IgD-negative memory B cell (primary cell): ENCODE measurements around the gene TMTC1. TPM values are rescaled to one million over a fixed set of nuclear protein-coding genes. Genes with fewer than 3 reads are reported as not detected.

Experiments
- H3K27ac Mint-ChIP-seq, 3 donors: one replicate each; pipeline ENCODE4 v1.8.0; 2020 to 2022; ENCODE audit warnings: mild to moderate bottlenecking in 3 of 3, mixed read lengths in 3 of 3, moderate library complexity in 1 of 3
- H3K27me3 Mint-ChIP-seq: one replicate; pipeline ENCODE4 v1.8.0; 2021; ENCODE audit warnings: mixed read lengths
- H3K36me3 Mint-ChIP-seq: one replicate; pipeline ENCODE4 v1.8.0; 2020; ENCODE audit warnings: mild to moderate bottlenecking, mixed read lengths
- H3K4me1 Mint-ChIP-seq, 3 donors: one replicate each; pipeline ENCODE4 v1.8.0; 2020 to 2022; ENCODE audit warnings: mixed read lengths in 3 of 3, mild to moderate bottlenecking in 1 of 3
- H3K4me3 Mint-ChIP-seq, 4 donors: one replicate each; pipeline ENCODE4 v1.8.0; 2020 to 2022; ENCODE audit warnings: mild to moderate bottlenecking in 4 of 4, mixed read lengths in 4 of 4, moderate library complexity in 3 of 4
- H3K9me3 Mint-ChIP-seq, 3 donors: one replicate each; pipeline ENCODE4 v1.8.0; 2020 to 2021; ENCODE audit warnings: mixed read lengths in 3 of 3, mild to moderate bottlenecking in 1 of 3
- polyA plus RNA-seq: library from polyadenylated mRNA; unstranded; fragments of 300-500 nt; fragmentation: Illumina TruSeq; gene quantifications from one replicate; pipeline ENCODE4 v1.2.3, GENCODE V29; 2021

Gene TMTC1
- polyA plus RNA-seq, 1 donor from 2014 or later: not detected

DNA sequence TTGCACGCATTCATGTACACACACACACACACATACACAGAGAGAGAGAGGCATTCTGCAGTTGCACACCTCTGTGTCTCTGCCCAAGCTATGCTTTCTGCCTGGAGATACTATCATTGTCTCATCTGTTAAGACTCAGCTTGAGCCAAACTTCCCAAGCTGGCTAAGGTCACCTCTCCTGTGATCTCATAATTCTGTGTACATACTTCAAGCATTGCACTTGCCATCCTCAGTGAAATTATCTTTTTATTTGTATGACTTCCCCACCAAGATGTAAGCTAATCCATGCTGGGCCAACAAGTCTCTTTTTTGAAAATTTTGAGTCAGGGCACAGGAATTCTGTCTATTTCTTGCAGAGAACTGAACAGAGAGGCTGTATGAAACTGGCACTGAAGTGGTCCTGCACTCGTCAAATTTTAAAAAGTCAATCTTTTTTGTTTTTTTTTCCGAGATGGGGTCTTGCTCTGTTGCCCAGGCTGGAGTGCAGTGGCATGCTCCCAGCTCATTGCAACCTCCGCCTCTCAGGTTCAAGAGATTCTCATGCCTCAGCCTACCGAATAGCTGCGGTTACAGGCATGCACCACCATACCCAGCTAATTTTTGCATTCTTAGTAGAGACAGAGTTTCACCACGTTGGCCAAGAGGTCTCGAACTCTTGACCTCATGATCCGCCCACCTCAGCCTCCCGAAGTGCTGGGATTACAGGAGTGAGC is 44.3 kb downstream of the TMTC1 start:
- Mint-ChIP-seq H3K4me3 (no peak overlapping the region), H3K36me3 (no peaks in the 10 kb centered on the region), H3K9me3 (peaks cover 0 to 2% (median 0%) of the 10 kb centered on the region in 3 donors), H3K27me3 (no peaks in the 10 kb centered on the region), H3K4me1 (no peaks in the 10 kb centered on the region), H3K27ac (no peak overlapping the region)

DNA sequence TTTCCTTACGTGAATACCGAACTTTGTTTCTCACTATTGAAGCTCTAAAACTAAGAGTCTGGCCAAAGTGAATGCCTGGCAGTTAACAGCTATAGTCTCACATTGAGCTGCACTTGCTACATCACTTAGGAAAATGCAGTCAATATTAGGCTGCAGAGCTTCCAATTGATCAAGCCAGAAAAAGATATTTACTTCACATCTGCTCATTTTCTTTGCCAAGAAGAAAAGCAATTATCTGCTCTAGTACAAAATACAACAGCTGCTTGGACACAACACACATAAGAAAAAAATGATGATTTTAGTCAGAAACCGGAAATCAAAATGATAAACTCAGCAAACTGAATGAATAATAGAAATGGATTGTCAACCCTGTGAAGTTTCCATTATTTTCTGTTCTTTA is 45.4 kb downstream of the TMTC1 start:
- H3K27me3 Mint-ChIP-seq: no peaks in the 10 kb centered on the region
- peaks cover 0 to 2% (median 0%) of the 10 kb centered on the region in 3 donors for H3K9me3 Mint-ChIP-seq
- H3K36me3 Mint-ChIP-seq: no peaks in the 10 kb centered on the region
- no peak overlapping the region for H3K4me3 Mint-ChIP-seq
- H3K27ac Mint-ChIP-seq: no peak overlapping the region
- H3K4me1 Mint-ChIP-seq: no peaks in the 10 kb centered on the region

DNA sequence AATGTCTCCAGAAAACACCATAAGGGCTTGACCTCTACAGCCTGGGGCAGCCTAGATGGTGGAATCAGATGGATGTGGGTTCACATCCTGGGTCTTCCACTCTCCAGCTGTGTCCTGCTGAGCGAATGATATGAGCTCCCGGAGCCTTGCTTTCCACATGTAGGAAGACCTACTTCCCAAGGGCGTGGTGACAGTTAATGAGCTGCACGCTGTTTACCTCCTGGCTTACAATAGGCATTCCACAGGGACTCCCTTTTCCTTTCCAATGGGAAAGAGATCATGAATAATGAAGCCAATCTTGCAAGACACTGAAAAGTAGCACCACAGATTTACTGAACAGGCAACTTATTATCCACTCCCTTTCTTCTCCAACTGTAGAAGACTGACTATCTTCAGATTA is 46.1 kb downstream of the TMTC1 start:
- Mint-ChIP-seq H3K36me3 (no peaks in the 10 kb centered on the region), H3K9me3 (peaks cover 0 to 2% (median 0%) of the 10 kb centered on the region in 3 donors), H3K27ac (no peak overlapping the region), H3K27me3 (no peaks in the 10 kb centered on the region), H3K4me1 (no peaks in the 10 kb centered on the region), H3K4me3 (no peak overlapping the region)

DNA sequence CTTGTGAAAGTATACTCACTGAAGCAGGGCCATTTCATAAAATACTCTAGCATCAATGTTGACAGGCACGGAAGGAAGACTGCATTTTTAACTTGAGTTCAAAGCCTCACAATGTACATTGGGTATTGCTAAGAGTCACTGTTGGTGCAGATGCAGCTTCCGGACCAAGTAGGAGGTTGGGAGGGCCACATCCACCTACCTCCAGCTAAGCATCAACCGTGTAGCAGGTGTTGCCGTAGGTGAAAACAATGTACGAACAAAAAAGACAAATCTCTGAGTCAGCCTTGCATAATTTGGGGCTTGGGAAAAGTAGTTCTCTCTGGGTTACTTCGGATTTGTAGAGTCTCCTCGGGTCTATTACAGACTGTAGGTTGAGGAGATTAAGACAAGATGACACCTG is 48.1 kb downstream of the TMTC1 start:
- Mint-ChIP-seq H3K27me3 (no peaks in the 10 kb centered on the region), H3K27ac (no peak overlapping the region), H3K4me1 (no peaks in the 10 kb centered on the region), H3K4me3 (no peak overlapping the region), H3K36me3 (no peaks in the 10 kb centered on the region), H3K9me3 (peaks cover 0 to 2% (median 2%) of the 10 kb centered on the region in 3 donors)

DNA sequence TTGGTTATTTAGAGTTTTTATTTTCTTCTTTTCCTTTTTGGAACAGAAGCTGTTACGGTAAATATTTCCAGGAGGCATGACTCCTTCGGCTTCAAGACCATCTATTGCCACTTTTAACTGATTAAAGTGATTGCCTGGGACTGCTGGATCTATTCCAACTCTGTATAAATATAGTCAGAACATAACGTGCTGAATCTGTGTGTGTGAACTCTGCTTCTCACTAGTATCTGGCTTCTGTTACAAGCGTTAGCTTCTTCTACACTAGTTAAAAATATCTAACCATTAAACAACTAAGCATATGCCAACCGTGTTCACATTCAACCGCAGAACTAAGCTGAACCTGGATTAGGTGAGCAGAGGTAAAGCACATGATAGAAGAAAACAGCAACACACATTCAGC is 49.0 kb downstream of the TMTC1 start:
- Mint-ChIP-seq H3K4me1 (no peaks in the 10 kb centered on the region), H3K9me3 (peaks cover 0 to 2% (median 2%) of the 10 kb centered on the region in 3 donors), H3K27ac (no peak overlapping the region), H3K36me3 (no peaks in the 10 kb centered on the region), H3K27me3 (no peaks in the 10 kb centered on the region), H3K4me3 (no peak overlapping the region)

DNA sequence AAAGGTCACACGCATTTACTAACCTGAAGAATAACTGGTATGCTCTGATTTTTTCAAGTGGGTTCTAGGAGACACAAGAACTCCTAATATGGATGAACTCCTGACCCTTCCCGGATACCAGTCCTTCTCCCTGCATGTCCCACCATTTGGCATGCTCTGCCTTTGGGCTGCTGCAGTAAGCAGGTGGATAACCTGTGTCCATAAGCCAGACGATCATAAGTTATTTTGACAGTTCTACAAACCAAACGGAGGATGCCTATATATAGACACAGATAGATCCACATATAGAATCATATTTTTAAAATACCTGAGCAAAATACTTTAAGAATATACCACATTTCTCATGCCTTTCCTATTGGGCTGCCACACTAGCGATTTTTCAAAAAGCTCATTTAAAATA is 49.4 kb downstream of the TMTC1 start:
- no peak overlapping the region for H3K4me3 Mint-ChIP-seq
- H3K36me3 Mint-ChIP-seq: no peaks in the 10 kb centered on the region
- peaks cover 0 to 2% (median 2%) of the 10 kb centered on the region in 3 donors for H3K9me3 Mint-ChIP-seq
- no peak overlapping the region for H3K27ac Mint-ChIP-seq
- H3K4me1 Mint-ChIP-seq: no peaks in the 10 kb centered on the region
- no peaks in the 10 kb centered on the region for H3K27me3 Mint-ChIP-seq

DNA sequence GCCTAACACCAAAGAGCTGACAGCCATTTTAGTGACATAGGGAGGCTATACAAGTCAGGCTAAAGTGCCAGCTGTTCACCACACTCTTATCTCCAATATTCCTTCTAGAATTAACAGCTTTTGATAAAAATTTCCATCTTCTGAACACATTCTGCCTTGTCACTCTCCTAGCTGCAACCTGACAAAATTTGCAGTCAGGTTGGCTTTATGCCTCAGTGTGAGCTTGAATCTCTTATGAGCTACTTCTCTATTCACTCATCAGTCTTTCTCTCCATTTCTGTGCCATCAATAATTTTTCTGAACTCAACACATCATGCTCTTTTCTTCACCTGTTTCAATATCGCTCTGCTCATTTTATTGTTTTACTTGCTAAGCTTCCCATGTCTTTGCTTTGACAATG is 50.2 kb downstream of the TMTC1 start:
- Mint-ChIP-seq H3K9me3 (peaks cover 0 to 2% (median 2%) of the 10 kb centered on the region in 3 donors), H3K4me1 (no peaks in the 10 kb centered on the region), H3K27me3 (no peaks in the 10 kb centered on the region), H3K36me3 (no peaks in the 10 kb centered on the region), H3K27ac (no peak overlapping the region), H3K4me3 (no peak overlapping the region)

DNA sequence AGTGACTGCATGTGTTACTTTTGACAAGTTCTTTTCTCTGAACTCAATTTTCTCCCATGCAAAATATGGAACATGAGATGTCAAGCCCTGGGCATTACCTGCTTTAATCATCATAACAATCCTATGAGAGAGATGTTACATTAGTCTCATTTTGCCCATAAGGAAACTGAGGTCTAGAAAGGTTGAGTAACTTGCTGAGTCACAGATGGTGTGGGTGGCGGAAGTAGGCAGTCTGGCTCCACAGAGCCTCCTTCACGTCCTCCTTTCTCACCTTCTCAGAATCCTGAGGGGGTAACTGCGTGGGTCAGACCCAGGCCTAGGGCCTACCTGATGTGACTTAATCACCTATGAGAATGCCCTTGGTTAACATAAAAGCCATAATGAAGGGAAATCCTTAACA is 50.7 kb downstream of the TMTC1 start:
- H3K4me1 Mint-ChIP-seq: no peaks in the 10 kb centered on the region
- no peak overlapping the region for H3K27ac Mint-ChIP-seq
- H3K4me3 Mint-ChIP-seq: no peak overlapping the region
- no peaks in the 10 kb centered on the region for H3K27me3 Mint-ChIP-seq
- peaks cover 0 to 2% (median 2%) of the 10 kb centered on the region in 3 donors for H3K9me3 Mint-ChIP-seq
- no peaks in the 10 kb centered on the region for H3K36me3 Mint-ChIP-seq

DNA sequence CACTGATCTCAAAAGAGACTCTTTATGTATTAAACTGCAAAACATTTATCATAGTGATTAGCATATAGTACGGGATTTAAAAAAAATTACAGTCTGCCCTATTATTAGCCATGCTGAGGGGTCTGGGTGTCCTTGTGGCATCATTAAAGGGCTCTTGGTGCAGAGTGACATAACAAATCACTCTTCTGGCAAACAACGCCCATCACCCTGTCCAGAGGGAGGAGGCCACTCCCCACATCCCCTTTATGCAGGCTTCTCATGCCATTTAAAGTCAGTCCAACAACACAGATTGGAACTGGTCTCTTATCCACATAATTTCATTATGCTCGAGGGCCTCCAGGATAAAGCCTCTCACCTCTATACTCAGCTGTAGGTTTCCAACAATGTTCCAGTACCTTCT is 51.1 kb downstream of the TMTC1 start:
- no peaks in the 10 kb centered on the region for H3K27me3 Mint-ChIP-seq
- no peaks in the 10 kb centered on the region for H3K4me1 Mint-ChIP-seq
- no peak overlapping the region for H3K4me3 Mint-ChIP-seq
- no peaks in the 10 kb centered on the region for H3K36me3 Mint-ChIP-seq
- H3K9me3 Mint-ChIP-seq: peaks cover 0 to 2% (median 2%) of the 10 kb centered on the region in 3 donors
- no peak overlapping the region for H3K27ac Mint-ChIP-seq

DNA sequence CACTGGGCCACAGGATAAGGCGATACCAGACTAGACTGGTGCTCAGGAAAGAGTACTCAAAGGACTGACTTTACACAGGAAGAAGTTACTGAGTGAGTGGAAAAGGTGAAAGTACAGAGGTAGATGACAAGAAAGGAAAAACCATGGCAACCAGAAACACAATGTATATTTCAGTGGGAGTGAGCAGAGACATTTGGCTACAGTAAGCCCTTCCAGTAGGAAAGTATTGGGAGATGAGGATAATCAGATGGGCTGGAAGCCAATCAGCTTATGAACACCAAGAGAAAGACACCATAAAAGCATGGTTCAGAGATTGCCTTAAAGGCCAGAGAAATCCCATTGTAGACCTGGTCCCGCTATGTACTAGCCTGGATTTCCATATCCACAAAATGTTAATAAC is 51.6 kb downstream of the TMTC1 start:
- no peaks in the 10 kb centered on the region for H3K4me1 Mint-ChIP-seq
- H3K9me3 Mint-ChIP-seq: peaks cover 0 to 2% (median 2%) of the 10 kb centered on the region in 3 donors
- H3K27me3 Mint-ChIP-seq: no peaks in the 10 kb centered on the region
- no peak overlapping the region for H3K4me3 Mint-ChIP-seq
- H3K27ac Mint-ChIP-seq: no peak overlapping the region
- no peaks in the 10 kb centered on the region for H3K36me3 Mint-ChIP-seq

DNA sequence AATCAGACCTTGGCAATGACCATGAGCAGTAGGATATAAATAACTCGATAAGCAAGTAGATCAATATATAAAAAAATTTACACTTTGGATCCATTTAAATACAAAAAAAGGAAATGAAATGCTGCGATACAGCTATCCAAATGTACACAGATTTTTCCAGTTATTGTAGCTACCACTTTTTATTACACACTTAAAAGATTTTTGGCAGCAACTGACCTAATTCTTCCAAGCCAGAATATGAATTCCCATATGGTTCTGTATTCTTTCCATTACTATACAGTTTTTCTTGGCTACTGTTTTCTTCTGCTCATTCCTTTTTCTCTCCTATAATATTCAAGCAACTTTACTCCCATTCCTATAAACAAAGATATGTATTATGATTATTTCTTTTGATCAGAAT is 52.2 kb downstream of the TMTC1 start:
- no peaks in the 10 kb centered on the region for H3K27me3 Mint-ChIP-seq
- H3K36me3 Mint-ChIP-seq: no peaks in the 10 kb centered on the region
- H3K4me1 Mint-ChIP-seq: no peaks in the 10 kb centered on the region
- H3K27ac Mint-ChIP-seq: no peak overlapping the region
- peaks cover 0 to 2% (median under 1%) of the 10 kb centered on the region in 3 donors for H3K9me3 Mint-ChIP-seq
- H3K4me3 Mint-ChIP-seq: no peak overlapping the region

DNA sequence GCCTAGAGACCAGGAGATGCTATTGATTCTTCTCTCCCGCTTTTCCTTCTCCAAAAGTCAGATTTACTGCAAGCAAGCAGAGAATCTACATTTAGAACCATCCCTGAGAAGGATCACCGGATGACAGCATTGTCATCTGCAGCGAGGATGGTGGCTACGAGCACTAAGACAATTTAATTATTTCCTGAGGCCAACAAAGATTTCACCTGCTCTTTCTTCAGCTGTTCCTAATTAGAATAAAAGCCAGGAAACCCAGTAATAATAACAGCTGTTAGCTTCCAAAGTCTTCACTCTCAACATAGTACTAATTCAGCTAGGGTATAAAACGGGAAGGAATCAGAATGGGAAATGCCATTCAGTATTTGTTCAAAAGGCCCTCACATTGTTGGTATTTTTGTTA is 53.3 kb downstream of the TMTC1 start:
- Mint-ChIP-seq H3K4me1 (no peaks in the 10 kb centered on the region), H3K9me3 (peaks cover 0 to 2% (median 0%) of the 10 kb centered on the region in 3 donors), H3K27me3 (no peaks in the 10 kb centered on the region), H3K27ac (no peak overlapping the region), H3K4me3 (no peak overlapping the region), H3K36me3 (no peaks in the 10 kb centered on the region)

DNA sequence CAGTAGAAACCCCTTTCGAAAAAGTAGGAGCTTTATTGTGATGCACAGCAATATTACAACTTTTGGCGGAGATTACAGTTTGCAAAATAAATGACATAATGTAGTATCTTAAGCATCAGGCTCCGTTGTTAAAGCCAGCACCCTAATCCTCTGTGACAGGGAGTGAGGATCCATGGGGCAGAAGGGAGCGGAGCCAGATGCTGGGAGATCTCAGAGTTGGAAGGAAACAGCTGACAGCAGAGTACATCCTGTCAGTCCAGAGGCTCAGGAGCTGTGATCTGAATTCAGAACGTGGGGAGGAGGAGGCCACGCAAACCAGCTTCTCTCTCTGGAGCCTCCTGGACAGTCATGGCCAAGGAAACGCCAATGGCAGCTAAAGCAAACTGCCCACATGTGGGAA is 55.7 kb downstream of the TMTC1 start:
- H3K4me1 Mint-ChIP-seq: no peaks in the 10 kb centered on the region
- H3K27me3 Mint-ChIP-seq: no peaks in the 10 kb centered on the region
- peaks cover 0 to 2% (median 0%) of the 10 kb centered on the region in 3 donors for H3K9me3 Mint-ChIP-seq
- no peak overlapping the region for H3K4me3 Mint-ChIP-seq
- H3K36me3 Mint-ChIP-seq: no peaks in the 10 kb centered on the region
- H3K27ac Mint-ChIP-seq: no peak overlapping the region

DNA sequence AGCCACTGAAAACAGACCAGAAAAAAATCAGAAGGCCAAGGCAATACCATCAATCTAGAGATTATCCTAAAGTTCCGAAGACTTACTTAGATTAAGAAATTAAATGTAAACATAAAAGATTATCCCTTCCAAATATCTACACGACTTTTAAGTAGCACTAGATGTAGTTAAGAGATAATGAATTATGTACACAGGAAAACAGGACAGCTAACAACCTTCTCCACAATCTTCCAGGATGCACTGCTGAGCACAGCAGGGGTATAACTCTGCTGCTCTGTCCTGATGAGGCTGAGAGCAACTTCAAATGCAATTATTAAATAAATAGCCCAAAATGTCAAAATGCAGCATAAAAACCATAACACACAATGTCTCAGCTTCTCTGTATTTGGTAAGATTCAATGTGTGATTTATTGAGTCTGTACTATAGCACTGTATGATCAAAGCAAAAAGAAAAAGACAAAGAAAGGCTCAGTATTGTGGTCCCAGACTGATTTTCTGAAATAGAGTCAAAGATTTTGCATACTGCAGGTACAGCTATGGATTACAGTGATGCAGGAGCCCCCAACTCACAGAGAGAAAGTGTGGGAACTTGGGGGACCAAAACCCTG is 56.9 kb downstream of the TMTC1 start:
- H3K4me1 Mint-ChIP-seq: no peaks in the 10 kb centered on the region

DNA sequence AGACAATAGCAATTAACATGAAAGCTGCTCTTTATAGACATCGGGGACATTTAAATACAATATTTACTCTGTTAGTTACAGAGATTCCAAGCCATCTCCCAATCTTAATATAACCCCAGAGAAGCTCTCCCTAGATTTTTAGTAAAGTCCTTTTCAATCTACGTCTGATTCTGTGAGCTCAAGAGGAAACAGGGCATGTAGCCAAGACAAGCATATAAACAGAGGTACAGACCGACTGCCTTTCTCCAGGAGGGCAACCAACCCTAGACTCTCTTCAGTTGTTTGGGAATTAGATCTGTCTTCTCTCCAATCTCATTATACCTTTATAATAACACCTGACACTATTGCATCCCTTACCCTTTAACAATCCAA is 57.4 kb downstream of the TMTC1 start:
- Mint-ChIP-seq H3K36me3 (no peaks in the 10 kb centered on the region), H3K27me3 (no peaks in the 10 kb centered on the region), H3K4me1 (no peaks in the 10 kb centered on the region), H3K4me3 (no peak overlapping the region), H3K27ac (no peak overlapping the region), H3K9me3 (no peaks in the 10 kb centered on the region)

More for the DNA sequence above, 56.9 kb downstream of the TMTC1 start:
- Mint-ChIP-seq H3K27me3 (no peaks in the 10 kb centered on the region), H3K27ac (no peak overlapping the region), H3K4me3 (no peak overlapping the region), H3K9me3 (no peaks in the 10 kb centered on the region), H3K36me3 (no peaks in the 10 kb centered on the region)
